ENCODE data around the gene LSAMP.

GRCh38 chr3:115915061-115915460 lies 530.2 kb downstream of the LSAMP start:
- no peak for TF ChIP-seq CTCF (conservative IDR thresholded peaks at IDR 0.05; ENCODE audit: low read depth, low read length)
- no peak for TF ChIP-seq EZH2 (IDR thresholded peaks at IDR 0.05; ENCODE audit: borderline replicate concordance, low read depth, low read length, poor library complexity, severe bottlenecking)

All from A673 (cell line).